Fibroblast of lung (primary cell): ENCODE measurements around the gene TMEM72. TPM values are rescaled to one million over a fixed set of nuclear protein-coding genes. Genes with fewer than 3 reads are reported as not detected.

Experiments used
- DNase-seq, 2 donors: peaks; one replicate each; pipeline versions ENCODE4 v3.0.0 to v3.0.0-alpha.2; 2010; ENCODE audit warnings: low read depth in 2 of 2
- H2AFZ ChIP-seq: 2 replicates; pipeline ENCODE4 v1.5.1; 2012; ENCODE audit warnings: low read length, control low read depth, inconsistent platforms
- H3K27ac ChIP-seq: 2 replicates; pipeline ENCODE4 v1.5.1; 2011; ENCODE audit warnings: low read length, control low read depth; ENCODE audit not compliant: insufficient read depth
- H3K27me3 ChIP-seq: 2 replicates; pipeline ENCODE4 v1.5.1; 2011; ENCODE audit warnings: mild to moderate bottlenecking, low read length; ENCODE audit not compliant: control insufficient read depth, insufficient read depth
- H3K36me3 ChIP-seq: 2 replicates; pipeline ENCODE4 v1.5.1; 2011; ENCODE audit warnings: low read length; ENCODE audit not compliant: control insufficient read depth, insufficient read depth
- H3K4me1 ChIP-seq: 2 replicates; pipeline ENCODE4 v1.5.1; 2011; ENCODE audit warnings: low read length; ENCODE audit not compliant: control insufficient read depth, insufficient read depth; ENCODE audit errors: extremely low read depth
- H3K4me2 ChIP-seq: 2 replicates; pipeline ENCODE4 v1.5.1; 2011; ENCODE audit warnings: low read length, control low read depth; ENCODE audit not compliant: insufficient read depth; ENCODE audit errors: extremely low read depth
- H3K4me3 ChIP-seq, 4 experiments: fragments of 200-600 bp in 1 of 4; sonication (generic) in 1 of 4; replicated peaks in 1 of 4; 2 replicates each; pipeline ENCODE4 v1.5.1; 2011 to 2016; ENCODE audit warnings: low read length in 4 of 4, low read depth in 3 of 4, mild to moderate bottlenecking in 3 of 4, control low read depth in 2 of 4, inconsistent platforms in 1 of 4, mixed read lengths in 1 of 4; ENCODE audit not compliant: insufficient read depth in 1 of 4; ENCODE audit errors: control extremely low read depth in 1 of 4
- H3K79me2 ChIP-seq: 2 replicates; pipeline ENCODE4 v1.5.1; 2012; ENCODE audit warnings: mild to moderate bottlenecking, low read length, inconsistent platforms; ENCODE audit not compliant: control insufficient read depth, insufficient read depth
- H3K9ac ChIP-seq: 2 replicates; pipeline ENCODE4 v1.5.1; 2011; ENCODE audit warnings: mild to moderate bottlenecking, low read length, control low read depth; ENCODE audit not compliant: insufficient read depth
- H3K9me3 ChIP-seq: 2 replicates; pipeline ENCODE4 v1.5.1; 2012; ENCODE audit warnings: low read depth, low read length; ENCODE audit not compliant: control insufficient read depth, insufficient read depth
- H4K20me1 ChIP-seq: 2 replicates; pipeline ENCODE4 v1.5.1; 2011; ENCODE audit warnings: low read length; ENCODE audit not compliant: control insufficient read depth, insufficient read depth; ENCODE audit errors: extremely low read depth
- EZH2 ChIP-seq: IDR thresholded peaks from 2 replicates; pipeline ENCODE4 v1.5.1; 2012; ENCODE audit warnings: low read length, control low read depth, mild to moderate bottlenecking; ENCODE audit errors: missing control alignments
- polyA plus RNA-seq, 2 donors: library from polyadenylated mRNA; depleted of rRNA in 1 of 2; stranded (reverse) in 1 of 2; unstranded in 1 of 2; fragments of >200 nt; gene quantifications; 2 replicates each; pipeline ENCODE4 v1.2.1, GENCODE V29; 2011 to 2012; ENCODE audit warnings: missing spikeins in 1 of 2
- total RNA-seq: library from RNA; depleted of rRNA; stranded (reverse); fragments of >200 nt; gene quantifications from 2 replicates; pipeline ENCODE4 v1.2.1, GENCODE V29; 2014
- TF ChIP-seq, protein P1 (sequence below), 2 donors: IDR thresholded peaks in 1 of 2; conservative IDR thresholded peaks in 1 of 2; 1 replicate in 1 of 2; 2 replicates in 1 of 2; pipeline ENCODE4 v1.5.1; 2011 to 2012; ENCODE audit warnings: low read length in 2 of 2, control low read depth in 1 of 2, inconsistent platforms in 1 of 2, low read depth in 1 of 2, mild to moderate bottlenecking in 1 of 2

The TMEM72 gene
- total and polyA plus RNA-seq, 2 donors (not counting 1 experiment from before 2014, with no cell fraction given), result not detected

GRCh38 chr10:44948642-44949041, 37.5 kb downstream of the TMEM72 start:
- no peaks in the 10 kb centered on the region for H3K79me2 ChIP-seq
- DNase-seq, result no peak
- H3K4me3 ChIP-seq, result no peak overlapping the region
- no peak overlapping the region for H3K27ac ChIP-seq
- H2AFZ ChIP-seq, result no peak overlapping the region
- H3K4me1 ChIP-seq, result no peaks in the 10 kb centered on the region
- no peaks in the 10 kb centered on the region for H4K20me1 ChIP-seq
- TF ChIP-seq EZH2, result no peak
- TF ChIP-seq, protein P1, sequence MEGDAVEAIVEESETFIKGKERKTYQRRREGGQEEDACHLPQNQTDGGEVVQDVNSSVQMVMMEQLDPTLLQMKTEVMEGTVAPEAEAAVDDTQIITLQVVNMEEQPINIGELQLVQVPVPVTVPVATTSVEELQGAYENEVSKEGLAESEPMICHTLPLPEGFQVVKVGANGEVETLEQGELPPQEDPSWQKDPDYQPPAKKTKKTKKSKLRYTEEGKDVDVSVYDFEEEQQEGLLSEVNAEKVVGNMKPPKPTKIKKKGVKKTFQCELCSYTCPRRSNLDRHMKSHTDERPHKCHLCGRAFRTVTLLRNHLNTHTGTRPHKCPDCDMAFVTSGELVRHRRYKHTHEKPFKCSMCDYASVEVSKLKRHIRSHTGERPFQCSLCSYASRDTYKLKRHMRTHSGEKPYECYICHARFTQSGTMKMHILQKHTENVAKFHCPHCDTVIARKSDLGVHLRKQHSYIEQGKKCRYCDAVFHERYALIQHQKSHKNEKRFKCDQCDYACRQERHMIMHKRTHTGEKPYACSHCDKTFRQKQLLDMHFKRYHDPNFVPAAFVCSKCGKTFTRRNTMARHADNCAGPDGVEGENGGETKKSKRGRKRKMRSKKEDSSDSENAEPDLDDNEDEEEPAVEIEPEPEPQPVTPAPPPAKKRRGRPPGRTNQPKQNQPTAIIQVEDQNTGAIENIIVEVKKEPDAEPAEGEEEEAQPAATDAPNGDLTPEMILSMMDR (conservative IDR thresholded peaks at IDR 0.05 in 1 of 2, IDR thresholded peaks at IDR 0.05 in 1 of 2; ENCODE audit: low read depth in 1 of 2, low read length in 2 of 2), result no peak
- H3K9ac ChIP-seq, result no peak overlapping the region
- H3K36me3 ChIP-seq, result no peaks in the 10 kb centered on the region
- H3K27me3 ChIP-seq, result no peaks in the 10 kb centered on the region
- no peak overlapping the region for H3K4me2 ChIP-seq
- no peaks in the 10 kb centered on the region for H3K9me3 ChIP-seq

GRCh38 chr10:44949127-44949802, 38.1 kb downstream of the TMEM72 start:
- Histone ChIP-seq H3K36me3 (no peaks in the 10 kb centered on the region), H2AFZ (no peak overlapping the region), H3K79me2 (no peaks in the 10 kb centered on the region), H3K9me3 (no peaks in the 10 kb centered on the region), H3K4me1 (no peaks in the 10 kb centered on the region), H3K27ac (no peak overlapping the region), H3K9ac (no peak overlapping the region), H4K20me1 (no peaks in the 10 kb centered on the region), H3K4me2 (no peak overlapping the region), H3K27me3 (no peaks in the 10 kb centered on the region), H3K4me3 (no peak overlapping the region)
- no peak for TF ChIP-seq EZH2
- TF ChIP-seq, protein P1 (conservative IDR thresholded peaks at IDR 0.05 in 1 of 2, IDR thresholded peaks at IDR 0.05 in 1 of 2; ENCODE audit: low read depth in 1 of 2, low read length in 2 of 2), result peak in 1 of 2 donors; percentile 7
- no peak for DNase-seq

DNA sequence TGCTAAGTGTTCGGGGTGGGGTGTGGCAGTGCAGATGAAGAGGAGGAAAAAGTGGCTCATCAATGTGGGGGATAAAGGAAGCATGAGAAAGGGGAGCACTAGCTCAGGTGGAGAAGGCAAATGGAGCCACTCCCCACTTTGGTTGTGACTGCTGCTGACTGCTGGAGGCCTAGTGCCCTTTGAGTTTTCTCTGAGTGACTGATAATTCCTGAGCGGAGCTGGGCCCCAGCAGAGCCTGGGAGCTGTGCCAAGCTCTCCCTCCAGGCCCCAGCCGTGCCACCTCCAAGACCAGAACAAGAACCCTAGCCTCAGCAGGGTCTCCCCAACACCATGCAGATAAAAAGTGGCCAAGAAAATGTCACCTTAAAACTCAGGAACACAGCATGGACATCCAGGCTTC, 38.8 kb downstream of the TMEM72 start:
- Histone ChIP-seq H3K9ac (no peak overlapping the region), H3K4me3 (no peak overlapping the region), H4K20me1 (no peaks in the 10 kb centered on the region), H3K4me1 (no peaks in the 10 kb centered on the region), H3K79me2 (no peaks in the 10 kb centered on the region), H2AFZ (no peak overlapping the region), H3K27ac (no peak overlapping the region), H3K36me3 (no peaks in the 10 kb centered on the region), H3K27me3 (no peaks in the 10 kb centered on the region), H3K4me2 (no peak overlapping the region), H3K9me3 (no peaks in the 10 kb centered on the region)
- no peak for TF ChIP-seq EZH2
- TF ChIP-seq, protein P1 (conservative IDR thresholded peaks at IDR 0.05 in 1 of 2, IDR thresholded peaks at IDR 0.05 in 1 of 2; ENCODE audit: low read depth in 1 of 2, low read length in 2 of 2), result no peak
- DNase-seq, result no peak
